ENCODE data around the gene PUM2.
A peak's percentile ranks its signal among the peaks of the same experiment; 100 is the strongest.
"Not testable (repeated sequence)": the region's sequence is repeated elsewhere in the genome, so short reads cannot be mapped to it uniquely, and the experiment has no call there.

PUM2 gene

GRCh38 chr2:20367929-20368328 is 17.3 kb upstream of the PUM2 start:
- not testable (repeated sequence) for DNase-seq

- DNase-seq, result no peak
These were observed 16.1 kb upstream of the PUM2 start for GRCh38 chr2:20366672-20367116.

- no peak for DNase-seq
These were observed 14.7 kb upstream of the PUM2 start for GRCh38 chr2:20365249-20365817.

DNA sequence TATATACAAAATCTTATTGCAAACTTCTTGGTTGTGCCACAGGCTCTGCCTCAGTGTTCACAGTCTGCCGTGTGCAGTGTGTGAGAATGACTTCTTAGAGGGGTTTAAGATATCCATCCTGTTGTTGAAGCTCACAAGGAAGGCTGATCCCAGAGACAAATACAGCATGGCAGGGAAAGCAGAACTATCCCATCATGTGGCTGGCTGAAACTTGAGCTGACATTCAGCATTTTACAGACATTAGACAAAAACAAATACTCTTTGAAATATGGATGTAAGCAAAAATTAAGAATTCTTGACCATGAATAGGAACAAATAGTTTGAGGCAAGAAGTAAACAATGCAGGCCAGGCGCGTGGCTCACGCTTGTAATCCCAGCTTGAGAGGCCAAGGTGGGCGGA is 12.9 kb upstream of the PUM2 start:
- no peak for DNase-seq

DNA sequence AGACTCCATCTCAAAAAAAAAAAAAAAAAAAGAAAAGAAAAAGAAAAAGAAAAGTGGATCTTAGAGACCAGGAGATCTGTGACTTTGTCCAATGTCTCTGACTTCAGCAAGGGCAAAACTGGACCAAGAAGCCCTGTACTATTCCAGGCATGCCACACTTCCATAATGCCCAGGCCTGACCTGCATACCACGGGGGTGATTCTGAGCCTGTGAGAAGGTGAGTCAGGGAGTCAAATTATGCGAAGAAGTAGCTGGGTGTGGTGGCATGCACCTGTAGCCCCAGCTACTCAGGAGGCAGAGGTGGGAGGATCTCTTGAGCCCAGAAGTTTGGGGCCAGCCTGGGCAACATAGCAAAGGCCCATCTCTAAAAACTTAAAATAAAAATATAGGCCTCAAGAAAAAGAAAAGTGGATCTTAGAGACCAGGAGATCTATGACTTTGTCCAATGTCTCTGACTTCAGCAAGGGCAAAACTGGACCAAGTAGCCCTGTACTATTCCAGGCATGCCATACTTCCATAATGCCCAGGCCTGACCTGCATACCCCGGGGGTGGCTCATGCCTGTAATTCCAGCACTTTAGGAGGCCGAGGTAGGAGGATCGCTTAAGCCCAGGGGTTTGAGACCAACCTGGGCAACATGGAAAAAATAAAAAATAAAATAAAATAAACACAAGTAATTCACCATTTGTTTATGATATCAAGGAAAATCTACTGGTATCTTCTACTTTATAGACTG is 12.2 kb upstream of the PUM2 start:
- no peak for DNase-seq

DNA sequence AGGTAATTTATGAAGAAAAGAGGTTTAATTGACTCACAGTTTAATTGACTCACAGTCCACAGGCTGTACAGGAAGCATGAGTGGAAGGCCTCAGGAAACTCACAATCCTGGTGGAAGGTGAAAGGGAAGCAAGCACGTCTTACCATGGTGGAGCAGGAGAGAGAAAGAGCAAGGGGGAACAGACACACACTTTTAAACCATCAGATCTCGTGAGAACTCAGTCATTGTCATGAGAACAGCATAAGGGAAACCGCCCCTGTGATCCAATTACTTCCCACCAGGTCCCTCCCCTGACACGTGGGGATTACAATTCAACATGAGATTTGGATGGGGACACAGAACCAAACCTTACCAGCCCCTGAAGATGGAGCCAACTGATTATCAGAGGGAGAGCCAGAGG is 11.2 kb upstream of the PUM2 start:
- DNase-seq, result no peak

GRCh38 chr2:20359096-20359495 is 8.5 kb upstream of the PUM2 start:
- no peak for DNase-seq

- DNase-seq, result no peak
These were observed 7.2 kb upstream of the PUM2 start for GRCh38 chr2:20357638-20358389.

- DNase-seq, result peak; percentile 81
These were observed 5.4 kb upstream of the PUM2 start for GRCh38 chr2:20356042-20356441.

DNA sequence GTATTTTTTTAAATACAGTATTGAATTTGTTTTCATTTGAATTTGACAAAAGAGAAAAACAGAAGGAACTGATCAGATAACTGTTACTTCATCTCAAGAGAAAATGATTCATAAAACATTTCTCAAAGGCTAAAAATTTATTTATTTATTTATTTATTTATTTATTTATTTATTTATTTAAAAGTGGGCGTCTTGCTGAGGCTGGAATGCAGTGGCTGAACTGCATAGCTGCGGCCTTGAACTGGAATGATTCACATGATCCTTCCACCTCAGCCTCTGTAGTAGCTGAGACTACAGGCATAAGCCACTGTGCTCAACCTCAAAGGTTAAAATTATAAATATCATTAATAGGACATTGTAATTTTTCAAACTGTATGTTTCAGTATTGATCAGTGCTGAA is 4.5 kb upstream of the PUM2 start:
- no peak for DNase-seq

- DNase-seq, result peak; percentile 76
These were observed 2.8 kb upstream of the PUM2 start for GRCh38 chr2:20353241-20353992.

DNA sequence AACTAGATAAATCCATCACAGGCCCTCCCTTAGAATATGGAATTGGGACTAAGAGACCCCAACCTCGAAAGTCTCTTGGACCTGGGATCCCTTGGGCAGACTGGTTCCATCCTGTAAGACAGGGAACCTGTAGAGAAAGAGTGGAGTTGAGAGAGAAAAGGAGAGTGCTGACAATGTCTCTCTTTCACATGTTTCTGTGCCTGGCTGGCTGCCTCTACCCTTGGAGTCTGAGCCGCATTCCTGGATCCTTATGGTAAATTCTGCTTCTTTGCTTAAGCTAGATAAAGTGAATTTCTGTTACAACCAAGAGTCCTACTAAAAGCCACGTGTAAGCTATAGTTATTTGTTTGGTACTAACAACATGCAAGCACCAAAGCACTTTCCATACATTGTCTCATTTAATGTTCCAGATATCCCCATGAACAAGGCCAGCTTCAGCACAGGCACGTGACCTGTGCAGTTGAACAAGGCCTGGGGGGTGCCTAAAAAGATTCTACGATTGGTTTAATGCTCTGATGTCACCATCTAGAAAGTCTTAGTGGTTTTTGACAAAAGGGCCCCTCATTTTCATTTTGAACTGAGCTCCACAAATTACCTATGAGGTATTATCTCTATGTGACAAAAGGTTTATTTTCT is 2.1 kb upstream of the PUM2 start:
- DNase-seq, result no peak

DNA sequence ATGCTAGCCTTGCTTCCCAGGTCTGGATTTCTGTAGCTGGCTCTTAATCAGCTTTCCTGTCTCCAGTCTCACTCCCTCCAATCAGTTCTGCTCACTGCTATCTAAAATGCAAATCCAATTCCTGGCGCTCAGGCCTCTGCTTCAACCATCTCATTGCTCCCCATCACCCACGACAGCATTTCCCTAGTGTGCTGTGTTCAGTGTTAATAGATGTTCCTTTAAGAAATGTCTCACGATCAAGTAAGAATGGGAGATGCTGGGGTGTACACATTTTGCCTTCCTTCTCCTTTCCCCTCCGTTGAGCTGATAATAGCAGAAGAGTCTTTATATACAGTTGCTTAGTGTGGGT is 1.6 kb upstream of the PUM2 start:
- DNase-seq, result no peak

DNA sequence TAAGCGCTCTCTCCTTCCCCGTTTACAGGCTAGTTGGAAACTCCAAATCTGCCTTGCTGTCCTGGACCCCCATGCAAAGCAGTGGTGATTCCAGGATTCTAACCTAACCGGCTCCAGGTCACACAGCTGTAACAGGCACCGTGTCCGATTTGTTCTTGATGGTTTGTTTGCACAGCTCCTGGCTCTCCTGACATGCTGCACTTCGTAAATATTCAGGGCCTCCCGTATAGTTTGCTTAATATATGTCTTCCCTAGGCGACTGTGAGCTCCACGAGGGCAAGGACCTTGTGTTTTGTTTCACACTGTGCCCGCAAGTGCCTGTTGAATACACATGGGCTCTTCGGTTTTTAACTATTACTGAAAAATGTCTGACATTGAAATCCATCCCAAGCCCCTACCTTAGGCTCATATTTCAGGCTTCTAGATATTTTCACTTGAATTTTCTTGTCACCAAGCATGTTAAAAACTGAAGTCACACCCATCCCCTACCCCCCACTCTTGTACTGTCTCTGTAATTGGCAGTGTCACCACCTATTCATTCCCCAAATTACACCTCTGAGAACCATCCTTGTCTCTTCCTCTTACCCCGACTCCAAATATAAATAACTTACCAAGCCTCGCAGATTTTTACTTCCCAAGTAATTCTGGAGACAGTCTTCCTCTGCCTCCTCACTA is 1.0 kb upstream of the PUM2 start:
- no peak for DNase-seq

DNA sequence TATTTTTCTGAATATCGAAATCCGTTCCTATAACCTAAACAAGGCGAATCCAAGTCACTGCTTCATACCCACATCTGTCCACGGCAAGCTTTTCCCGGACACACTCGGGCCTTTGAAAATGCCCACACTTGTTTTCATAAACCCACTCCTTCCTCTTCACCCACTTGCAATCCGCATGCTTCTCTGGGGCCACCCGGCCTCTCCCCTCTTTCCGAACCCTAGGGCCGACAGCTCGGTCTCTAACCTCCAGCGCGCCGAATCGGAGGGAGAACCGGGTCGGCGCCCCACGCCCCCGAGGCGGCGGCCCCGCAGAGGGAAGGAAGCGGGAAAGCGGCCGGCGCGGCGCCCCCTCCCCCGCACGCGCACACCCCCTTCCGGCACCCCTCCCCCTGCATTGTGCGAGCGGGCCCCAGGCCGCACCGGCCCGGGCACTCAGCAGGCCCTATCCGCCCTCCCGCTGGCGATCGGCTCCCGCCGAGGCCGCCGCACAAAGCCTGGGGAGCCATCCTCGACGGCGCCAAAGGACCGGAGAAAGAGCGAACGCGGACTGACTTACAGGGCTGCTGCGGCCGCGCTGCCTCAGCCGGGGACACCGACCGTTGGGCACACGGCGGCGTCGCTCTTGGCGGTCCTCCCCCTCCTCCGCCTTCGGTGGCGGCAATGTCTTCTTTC is 467 bp downstream of the PUM2 start:
- no peak for DNase-seq

DNA sequence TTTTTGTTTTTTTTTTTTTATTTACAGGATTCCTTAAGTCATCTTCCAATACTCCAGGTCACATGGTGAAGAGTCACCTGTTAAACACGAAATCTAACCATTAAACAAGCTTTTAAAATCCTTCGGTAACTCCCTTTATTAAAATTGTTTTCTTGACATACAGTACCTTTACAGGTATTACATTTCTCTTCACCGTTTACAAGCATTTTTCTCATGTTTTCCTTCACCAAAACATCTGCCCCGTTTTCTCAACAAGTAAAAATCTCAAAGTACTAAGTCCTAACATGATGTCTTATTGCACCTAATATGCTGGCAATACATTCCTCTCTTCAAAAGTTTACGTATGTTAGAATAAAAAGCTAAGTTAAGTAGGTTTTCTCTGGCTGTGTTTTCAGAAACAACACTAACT is 1.1 kb downstream of the PUM2 start:
- no peak for DNase-seq

- DNase-seq, result no peak
These were observed 2.1 kb downstream of the PUM2 start for GRCh38 chr2:20348542-20348941.

- DNase-seq, result no peak
These were observed 3.9 kb downstream of the PUM2 start for GRCh38 chr2:20346565-20347381.

GRCh38 chr2:20343128-20343527 is 7.5 kb downstream of the PUM2 start:
- DNase-seq, result no peak

GRCh38 chr2:20339012-20339411 is 11.6 kb downstream of the PUM2 start:
- no peak for DNase-seq

Measured in DMS 273 treated with DMSO at 0.1 percent for 48 hours (cell line).